Neural cell (in vitro differentiated cells): ENCODE measurements around the gene GALNT8.
A peak's percentile ranks its signal among the peaks of the same experiment; 100 is the strongest.

Experiments
- EP300 ChIP-seq: fragments of 450-650 bp; conservative IDR thresholded peaks from 2 replicates; pipeline ENCODE4 v1.6.1; 2014; ENCODE audit warnings: antibody characterized with exemption, mild to moderate bottlenecking, moderate library complexity; ENCODE audit not compliant: poor library complexity, severe bottlenecking
- EZH2 ChIP-seq: fragments of 200-600, 300-800 bp; shearing (Covaris generic), sonication (generic); IDR thresholded peaks from 2 replicates; pipeline ENCODE4 v1.6.1; 2014; ENCODE audit warnings: antibody characterized with exemption, low read length, borderline replicate concordance, mild to moderate bottlenecking; ENCODE audit not compliant: insufficient read depth, poor library complexity, severe bottlenecking
- MXI1 ChIP-seq: fragments of 450-650 bp; conservative IDR thresholded peaks from 2 replicates; pipeline ENCODE4 v1.6.1; 2014; ENCODE audit warnings: antibody characterized with exemption, mild to moderate bottlenecking; ENCODE audit not compliant: poor library complexity, severe bottlenecking
- POLR2AphosphoS5 ChIP-seq: IDR thresholded peaks from 2 replicates; pipeline ENCODE4 v1.6.1; 2012
- SMC3 ChIP-seq: fragments of 450-650 bp; conservative IDR thresholded peaks from 2 replicates; pipeline ENCODE4 v1.6.1; 2014; ENCODE audit warnings: antibody characterized with exemption, mild to moderate bottlenecking, moderate library complexity; ENCODE audit not compliant: poor library complexity
- TAF1 ChIP-seq: IDR thresholded peaks from 2 replicates; pipeline ENCODE4 v1.6.1; 2012; ENCODE audit warnings: low read depth
- TF ChIP-seq, protein P1 (sequence below): fragments of 450-650 bp; IDR thresholded peaks from 2 replicates; pipeline ENCODE4 v1.5.1; 2014; ENCODE audit warnings: antibody characterized with exemption, mild to moderate bottlenecking, moderate library complexity; ENCODE audit not compliant: poor library complexity, severe bottlenecking
- TF ChIP-seq, protein P2 (sequence below): IDR thresholded peaks from 2 replicates; pipeline ENCODE4 v1.6.1; 2012; ENCODE audit warnings: borderline replicate concordance

DNA sequence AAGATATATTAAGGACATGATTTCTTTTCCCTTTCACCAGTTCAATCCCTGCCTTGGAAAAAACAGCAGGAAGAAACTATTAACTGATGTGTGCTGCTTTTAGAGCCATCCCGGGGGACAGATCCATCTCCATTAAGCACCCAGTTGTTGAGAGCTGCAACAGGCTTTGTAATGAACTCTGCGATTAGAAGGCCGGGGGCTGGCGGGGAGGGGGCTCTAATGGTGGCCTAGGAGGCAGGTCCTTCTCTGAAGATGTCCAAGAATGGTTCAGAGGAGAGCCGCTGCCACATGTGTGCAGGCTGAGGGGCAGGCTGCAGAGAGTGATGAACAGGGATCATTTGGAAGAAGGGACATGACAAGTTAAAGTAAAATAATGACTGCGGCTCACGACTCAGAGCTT, 67.8 kb downstream of the GALNT8 start:
- TF ChIP-seq, protein P1, sequence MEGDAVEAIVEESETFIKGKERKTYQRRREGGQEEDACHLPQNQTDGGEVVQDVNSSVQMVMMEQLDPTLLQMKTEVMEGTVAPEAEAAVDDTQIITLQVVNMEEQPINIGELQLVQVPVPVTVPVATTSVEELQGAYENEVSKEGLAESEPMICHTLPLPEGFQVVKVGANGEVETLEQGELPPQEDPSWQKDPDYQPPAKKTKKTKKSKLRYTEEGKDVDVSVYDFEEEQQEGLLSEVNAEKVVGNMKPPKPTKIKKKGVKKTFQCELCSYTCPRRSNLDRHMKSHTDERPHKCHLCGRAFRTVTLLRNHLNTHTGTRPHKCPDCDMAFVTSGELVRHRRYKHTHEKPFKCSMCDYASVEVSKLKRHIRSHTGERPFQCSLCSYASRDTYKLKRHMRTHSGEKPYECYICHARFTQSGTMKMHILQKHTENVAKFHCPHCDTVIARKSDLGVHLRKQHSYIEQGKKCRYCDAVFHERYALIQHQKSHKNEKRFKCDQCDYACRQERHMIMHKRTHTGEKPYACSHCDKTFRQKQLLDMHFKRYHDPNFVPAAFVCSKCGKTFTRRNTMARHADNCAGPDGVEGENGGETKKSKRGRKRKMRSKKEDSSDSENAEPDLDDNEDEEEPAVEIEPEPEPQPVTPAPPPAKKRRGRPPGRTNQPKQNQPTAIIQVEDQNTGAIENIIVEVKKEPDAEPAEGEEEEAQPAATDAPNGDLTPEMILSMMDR: no peak
- TF ChIP-seq POLR2AphosphoS5: peak; percentile 90
- TF ChIP-seq TAF1: no peak
- TF ChIP-seq EP300: peak; percentile 43
- TF ChIP-seq, protein P2, sequence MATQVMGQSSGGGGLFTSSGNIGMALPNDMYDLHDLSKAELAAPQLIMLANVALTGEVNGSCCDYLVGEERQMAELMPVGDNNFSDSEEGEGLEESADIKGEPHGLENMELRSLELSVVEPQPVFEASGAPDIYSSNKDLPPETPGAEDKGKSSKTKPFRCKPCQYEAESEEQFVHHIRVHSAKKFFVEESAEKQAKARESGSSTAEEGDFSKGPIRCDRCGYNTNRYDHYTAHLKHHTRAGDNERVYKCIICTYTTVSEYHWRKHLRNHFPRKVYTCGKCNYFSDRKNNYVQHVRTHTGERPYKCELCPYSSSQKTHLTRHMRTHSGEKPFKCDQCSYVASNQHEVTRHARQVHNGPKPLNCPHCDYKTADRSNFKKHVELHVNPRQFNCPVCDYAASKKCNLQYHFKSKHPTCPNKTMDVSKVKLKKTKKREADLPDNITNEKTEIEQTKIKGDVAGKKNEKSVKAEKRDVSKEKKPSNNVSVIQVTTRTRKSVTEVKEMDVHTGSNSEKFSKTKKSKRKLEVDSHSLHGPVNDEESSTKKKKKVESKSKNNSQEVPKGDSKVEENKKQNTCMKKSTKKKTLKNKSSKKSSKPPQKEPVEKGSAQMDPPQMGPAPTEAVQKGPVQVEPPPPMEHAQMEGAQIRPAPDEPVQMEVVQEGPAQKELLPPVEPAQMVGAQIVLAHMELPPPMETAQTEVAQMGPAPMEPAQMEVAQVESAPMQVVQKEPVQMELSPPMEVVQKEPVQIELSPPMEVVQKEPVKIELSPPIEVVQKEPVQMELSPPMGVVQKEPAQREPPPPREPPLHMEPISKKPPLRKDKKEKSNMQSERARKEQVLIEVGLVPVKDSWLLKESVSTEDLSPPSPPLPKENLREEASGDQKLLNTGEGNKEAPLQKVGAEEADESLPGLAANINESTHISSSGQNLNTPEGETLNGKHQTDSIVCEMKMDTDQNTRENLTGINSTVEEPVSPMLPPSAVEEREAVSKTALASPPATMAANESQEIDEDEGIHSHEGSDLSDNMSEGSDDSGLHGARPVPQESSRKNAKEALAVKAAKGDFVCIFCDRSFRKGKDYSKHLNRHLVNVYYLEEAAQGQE: peak; percentile 62
- TF ChIP-seq MXI1: no peak
- no peak for TF ChIP-seq EZH2
- TF ChIP-seq SMC3: no peak
